ELR (cell line): ENCODE measurements around the gene KRT34.

Source experiments
- DNase-seq: peaks from one replicate; pipeline ENCODE4 v3.0.0-alpha.2; 2015; ENCODE audit warnings: low read depth

Gene KRT34

DNA sequence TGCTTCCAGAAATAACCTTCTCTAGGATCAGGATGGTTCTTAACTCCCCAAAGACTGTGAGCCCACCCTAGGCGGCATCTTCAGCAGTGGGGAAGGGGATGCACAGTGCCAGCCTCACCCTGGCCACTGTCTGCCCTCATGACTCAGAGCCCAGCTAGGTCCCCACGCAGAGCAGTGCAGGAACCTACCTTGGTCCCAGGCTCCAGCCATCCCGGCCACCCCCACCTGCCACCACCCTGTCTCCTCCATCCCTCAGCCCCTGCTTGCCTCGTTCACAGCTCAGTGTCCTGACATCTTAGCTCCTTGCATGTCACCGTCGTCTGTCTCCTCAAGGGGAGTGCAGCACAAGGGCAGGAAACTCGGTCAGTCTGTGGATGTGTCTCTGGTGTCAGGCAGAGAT lies 50.5 kb downstream of the KRT34 start:
- no peak for DNase-seq

- peak; percentile 75 for DNase-seq
Observed at GRCh38 chr17:41329279-41329948, 52.7 kb downstream of the KRT34 start.

GRCh38 chr17:41328207-41328606 lies 53.9 kb downstream of the KRT34 start:
- DNase-seq: no peak
